Gastrocnemius medialis (tissue), 4 donors: ENCODE data around the gene FAM81A.

Experiments used
- POLR2A ChIP-seq, 2 donors: fragments of 450-650 bp; IDR thresholded peaks; one replicate each; pipeline ENCODE4 v1.6.1; 2017; ENCODE audit warnings: antibody characterized with exemption in 2 of 2, mild to moderate bottlenecking in 2 of 2, moderate library complexity in 2 of 2
- TF ChIP-seq, protein P1 (sequence below), 5 experiments: fragments of 450-650 bp in 3 of 5; fragments of 200-600 bp in 2 of 5; sonication (generic) in 2 of 5; IDR thresholded peaks in 4 of 5; conservative IDR thresholded peaks in 1 of 5; 1 replicate in 4 of 5; 2 replicates in 1 of 5; pipeline ENCODE4 v1.5.1; 2016 to 2019; ENCODE audit warnings: antibody characterized with exemption in 5 of 5, mild to moderate bottlenecking in 3 of 5, moderate library complexity in 3 of 5

DNA sequence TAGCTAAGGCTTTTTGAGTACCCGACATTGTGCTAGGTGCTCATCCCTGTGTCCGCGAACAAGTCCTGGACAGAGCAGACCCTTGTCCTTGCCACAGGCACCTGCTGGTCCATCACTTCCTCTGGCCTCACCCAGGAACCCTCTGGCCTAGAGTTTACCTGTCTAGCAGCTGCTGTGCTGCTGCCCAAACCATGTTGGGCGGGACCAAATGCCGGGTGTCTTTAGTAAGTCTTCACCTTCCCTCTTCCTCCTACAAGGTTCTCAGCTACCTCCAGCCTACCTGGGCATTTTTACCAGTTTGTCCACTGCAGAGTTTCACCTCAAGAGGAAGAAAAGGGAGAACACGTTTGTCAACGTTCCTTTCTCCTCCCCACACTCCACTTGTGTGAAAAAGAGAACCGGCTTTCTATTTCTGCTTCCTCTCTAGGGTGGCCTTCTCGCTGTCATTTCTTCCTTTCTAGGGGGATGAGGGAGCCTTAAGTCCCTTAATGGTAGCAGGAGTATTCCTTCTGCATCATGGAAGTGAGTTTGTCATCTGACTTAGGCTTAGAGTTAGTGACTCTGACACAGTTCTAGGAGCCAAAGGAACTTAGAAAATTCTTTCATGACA lies 93.2 kb downstream of the FAM81A start:
- no peak for TF ChIP-seq POLR2A (IDR thresholded peaks at IDR 0.05)
- TF ChIP-seq, protein P1, sequence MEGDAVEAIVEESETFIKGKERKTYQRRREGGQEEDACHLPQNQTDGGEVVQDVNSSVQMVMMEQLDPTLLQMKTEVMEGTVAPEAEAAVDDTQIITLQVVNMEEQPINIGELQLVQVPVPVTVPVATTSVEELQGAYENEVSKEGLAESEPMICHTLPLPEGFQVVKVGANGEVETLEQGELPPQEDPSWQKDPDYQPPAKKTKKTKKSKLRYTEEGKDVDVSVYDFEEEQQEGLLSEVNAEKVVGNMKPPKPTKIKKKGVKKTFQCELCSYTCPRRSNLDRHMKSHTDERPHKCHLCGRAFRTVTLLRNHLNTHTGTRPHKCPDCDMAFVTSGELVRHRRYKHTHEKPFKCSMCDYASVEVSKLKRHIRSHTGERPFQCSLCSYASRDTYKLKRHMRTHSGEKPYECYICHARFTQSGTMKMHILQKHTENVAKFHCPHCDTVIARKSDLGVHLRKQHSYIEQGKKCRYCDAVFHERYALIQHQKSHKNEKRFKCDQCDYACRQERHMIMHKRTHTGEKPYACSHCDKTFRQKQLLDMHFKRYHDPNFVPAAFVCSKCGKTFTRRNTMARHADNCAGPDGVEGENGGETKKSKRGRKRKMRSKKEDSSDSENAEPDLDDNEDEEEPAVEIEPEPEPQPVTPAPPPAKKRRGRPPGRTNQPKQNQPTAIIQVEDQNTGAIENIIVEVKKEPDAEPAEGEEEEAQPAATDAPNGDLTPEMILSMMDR (IDR thresholded peaks at IDR 0.05 in 4 of 5, conservative IDR thresholded peaks at IDR 0.05 in 1 of 5): no peak
